Neural progenitor cell (in vitro differentiated cells): ENCODE results near the gene SESN3.

Experiments used
- EZH2 ChIP-seq: fragments of 200-600 bp; sonication (generic); IDR thresholded peaks from 2 replicates; pipeline ENCODE4 v1.6.1; 2017; ENCODE audit warnings: antibody characterized with exemption, mild to moderate bottlenecking, moderate library complexity
- TF ChIP-seq, protein P1 (sequence below): fragments of 200-600 bp; sonication (generic); IDR thresholded peaks from 2 replicates; pipeline ENCODE4 v1.5.1; 2017; ENCODE audit warnings: antibody characterized with exemption, mild to moderate bottlenecking

DNA sequence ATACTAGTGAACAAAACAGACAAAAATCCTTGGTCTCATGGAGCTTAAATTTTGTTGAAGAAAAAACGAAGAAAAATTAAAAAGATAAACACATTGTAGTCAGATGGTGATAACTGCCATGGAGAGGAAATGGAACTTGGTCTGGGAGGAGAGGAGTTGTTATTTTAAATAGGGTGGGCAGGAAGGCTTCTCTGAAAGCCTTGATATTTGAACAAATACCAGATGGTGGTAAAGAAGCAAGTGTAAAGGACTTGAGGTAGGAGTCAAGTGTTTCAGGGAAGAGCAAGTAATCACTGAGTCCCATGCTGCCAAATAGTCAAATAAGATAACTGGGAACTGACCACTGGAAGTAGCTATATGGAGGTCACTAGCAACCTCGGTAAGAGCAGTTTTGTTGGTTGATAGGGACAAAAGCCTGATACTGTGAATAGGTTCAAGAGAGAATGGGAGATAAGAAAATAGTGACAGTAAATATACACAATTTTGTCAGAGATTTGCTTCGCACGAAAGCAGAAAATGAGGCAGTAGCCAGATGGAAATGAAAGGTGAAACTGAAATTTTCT lies 55.1 kb downstream of the SESN3 start:
- TF ChIP-seq, protein P1, sequence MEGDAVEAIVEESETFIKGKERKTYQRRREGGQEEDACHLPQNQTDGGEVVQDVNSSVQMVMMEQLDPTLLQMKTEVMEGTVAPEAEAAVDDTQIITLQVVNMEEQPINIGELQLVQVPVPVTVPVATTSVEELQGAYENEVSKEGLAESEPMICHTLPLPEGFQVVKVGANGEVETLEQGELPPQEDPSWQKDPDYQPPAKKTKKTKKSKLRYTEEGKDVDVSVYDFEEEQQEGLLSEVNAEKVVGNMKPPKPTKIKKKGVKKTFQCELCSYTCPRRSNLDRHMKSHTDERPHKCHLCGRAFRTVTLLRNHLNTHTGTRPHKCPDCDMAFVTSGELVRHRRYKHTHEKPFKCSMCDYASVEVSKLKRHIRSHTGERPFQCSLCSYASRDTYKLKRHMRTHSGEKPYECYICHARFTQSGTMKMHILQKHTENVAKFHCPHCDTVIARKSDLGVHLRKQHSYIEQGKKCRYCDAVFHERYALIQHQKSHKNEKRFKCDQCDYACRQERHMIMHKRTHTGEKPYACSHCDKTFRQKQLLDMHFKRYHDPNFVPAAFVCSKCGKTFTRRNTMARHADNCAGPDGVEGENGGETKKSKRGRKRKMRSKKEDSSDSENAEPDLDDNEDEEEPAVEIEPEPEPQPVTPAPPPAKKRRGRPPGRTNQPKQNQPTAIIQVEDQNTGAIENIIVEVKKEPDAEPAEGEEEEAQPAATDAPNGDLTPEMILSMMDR = no peak
- no peak for TF ChIP-seq EZH2
